Mesodermal cell (in vitro differentiated cells): Measurements from ENCODE around the gene SYCN.

Experiments used
- H3K27ac ChIP-seq: 2 replicates; pipeline ENCODE4 v1.7.0; 2013; ENCODE audit warnings: mild to moderate bottlenecking, low read depth, low read length, moderate library complexity; ENCODE audit not compliant: severe bottlenecking
- H3K36me3 ChIP-seq: 2 replicates; pipeline ENCODE4 v1.7.1; 2013; ENCODE audit warnings: mild to moderate bottlenecking, low read length, moderate library complexity; ENCODE audit not compliant: control insufficient read depth, insufficient read depth
- H3K4me1 ChIP-seq: one replicate; pipeline ENCODE4 v1.7.1; 2013; ENCODE audit warnings: mild to moderate bottlenecking, low read length; ENCODE audit not compliant: insufficient read depth, control insufficient read depth, poor library complexity, severe bottlenecking
- H3K4me3 ChIP-seq: 2 replicates; pipeline ENCODE4 v1.7.0; 2013; ENCODE audit warnings: low read length, control low read depth, mild to moderate bottlenecking; ENCODE audit not compliant: insufficient read depth, poor library complexity, severe bottlenecking; ENCODE audit errors: extremely low read depth
- H3K9me3 ChIP-seq: 2 replicates; pipeline ENCODE4 v1.7.1; 2013; ENCODE audit warnings: mild to moderate bottlenecking, low read length, moderate library complexity; ENCODE audit not compliant: control insufficient read depth
- WGBS, 2 experiments: methylation state at CpG; one replicate each; pipeline ENCODE4 v1.1.5; 2013; ENCODE audit warnings: missing lambda C conversion rate in 2 of 2; ENCODE audit not compliant: insufficient coverage in 2 of 2; 5-methylcytosine and 5-hydroxymethylcytosine counted together

The SYCN gene

GRCh38 chr19:39160889-39161672, 43.0 kb downstream of the SYCN start:
- Histone ChIP-seq H3K36me3 (peaks cover 2% of the 10 kb centered on the region), H3K27ac (no peak overlapping the region), H3K4me3 (no peak overlapping the region), H3K9me3 (no peaks in the 10 kb centered on the region), H3K4me1 (peaks cover 27% of the 10 kb centered on the region)
- WGBS, 2 experiments, result 94 to 96% methylated on average over 15 to 17 of the region's 21 CpGs

- WGBS, 2 experiments, result 87 to 91% methylated on average over 6 to 8 of the region's 8 CpGs
- no peak overlapping the region for H3K4me3 ChIP-seq
- H3K27ac ChIP-seq, result no peak overlapping the region
These were observed 43.6 kb downstream of the SYCN start for GRCh38 chr19:39160523-39160861.

GRCh38 chr19:39158646-39159260, 45.3 kb downstream of the SYCN start:
- H3K4me3 ChIP-seq, result no peak overlapping the region
- no peaks in the 10 kb centered on the region for H3K9me3 ChIP-seq
- H3K36me3 ChIP-seq, result peaks cover 2% of the 10 kb centered on the region
- H3K27ac ChIP-seq, result no peak overlapping the region
- WGBS, 2 experiments, result 91 to 97% methylated on average over 12 of the region's 12 CpGs
- peaks cover 30% of the 10 kb centered on the region for H3K4me1 ChIP-seq

More at GRCh38 chr19:39160523-39160861, 43.6 kb downstream of the SYCN start:
- peaks cover 2% of the 10 kb centered on the region for H3K36me3 ChIP-seq
- no peaks in the 10 kb centered on the region for H3K9me3 ChIP-seq
- peaks cover 30% of the 10 kb centered on the region for H3K4me1 ChIP-seq

GRCh38 chr19:39157997-39158389, 46.1 kb downstream of the SYCN start:
- 87 to 95% methylated on average over 8 to 13 of the region's 15 CpGs for WGBS, 2 experiments
- Histone ChIP-seq H3K27ac (no peak overlapping the region), H3K4me1 (peaks cover 28% of the 10 kb centered on the region), H3K4me3 (no peak overlapping the region), H3K36me3 (peaks cover 2% of the 10 kb centered on the region), H3K9me3 (no peaks in the 10 kb centered on the region)

- peaks cover 2% of the 10 kb centered on the region for H3K36me3 ChIP-seq
These were observed 46.6 kb downstream of the SYCN start for GRCh38 chr19:39157275-39157996.

GRCh38 chr19:39156326-39157230, 47.5 kb downstream of the SYCN start:
- H3K4me3 ChIP-seq, result no peak overlapping the region
- H3K9me3 ChIP-seq, result no peaks in the 10 kb centered on the region
- no peak overlapping the region for H3K27ac ChIP-seq
- peaks cover 25% of the 10 kb centered on the region for H3K4me1 ChIP-seq
- WGBS, 2 experiments, result 81 to 88% methylated on average over 17 to 18 of the region's 24 CpGs
- peaks cover 2% of the 10 kb centered on the region for H3K36me3 ChIP-seq

More at GRCh38 chr19:39157275-39157996, 46.6 kb downstream of the SYCN start:
- H3K9me3 ChIP-seq, result no peaks in the 10 kb centered on the region
- no peak overlapping the region for H3K4me3 ChIP-seq
- H3K27ac ChIP-seq, result no peak overlapping the region
- H3K4me1 ChIP-seq, result peaks cover 25% of the 10 kb centered on the region
- 94 to 95% methylated on average over 13 to 17 of the region's 23 CpGs for WGBS, 2 experiments

GRCh38 chr19:39155741-39156140, 48.3 kb downstream of the SYCN start:
- H3K9me3 ChIP-seq, result no peaks in the 10 kb centered on the region
- no peak overlapping the region for H3K27ac ChIP-seq
- 89 to 94% methylated on average over 6 to 13 of the region's 15 CpGs for WGBS, 2 experiments
- no peak overlapping the region for H3K4me3 ChIP-seq
- peaks cover 6% of the 10 kb centered on the region for H3K36me3 ChIP-seq
- peaks cover 22% of the 10 kb centered on the region for H3K4me1 ChIP-seq

GRCh38 chr19:39155114-39155700, 48.9 kb downstream of the SYCN start:
- Histone ChIP-seq H3K27ac (no peak overlapping the region), H3K9me3 (no peaks in the 10 kb centered on the region), H3K36me3 (peaks cover 6% of the 10 kb centered on the region), H3K4me1 (peaks cover 16% of the 10 kb centered on the region), H3K4me3 (no peak overlapping the region)
- WGBS, 2 experiments, result 87 to 89% methylated on average over 9 to 11 of the region's 11 CpGs

- Histone ChIP-seq H3K36me3 (peaks cover 6% of the 10 kb centered on the region), H3K27ac (no peak overlapping the region), H3K9me3 (no peaks in the 10 kb centered on the region), H3K4me1 (peaks cover 15% of the 10 kb centered on the region), H3K4me3 (no peak overlapping the region)
- WGBS, 2 experiments, result 81 to 95% methylated on average over 6 to 7 of the region's 11 CpGs
These were observed 49.4 kb downstream of the SYCN start for GRCh38 chr19:39154629-39155100.
